Measurements from ENCODE around the gene COA7. TPM values are rescaled to one million over a fixed set of nuclear protein-coding genes. Genes with fewer than 3 reads are reported as not detected.

COA7 gene
- total and polyA plus RNA-seq, 2 of the 4 experiments (the other 2 are of a cell fraction), result 9.3 to 20.3 TPM

- POLR2A ChIA-PET (ENCODE audit: unreplicated experiment), result interaction anchor here (0.6 kb wide), 1 partner anchor 21 kb away, joined by 5 read pairs; no protein-coding TSS in a partner anchor
- peak overlapping the region; percentile 90 for H3K9ac ChIP-seq (ENCODE audit: low read depth, low read length)
- TSS peak; percentile 52 for BruUV-seq (replicated peaks)
- H4K20me1 ChIP-seq (ENCODE audit: insufficient read depth, low read length), result peaks cover 44% of the 10 kb centered on the region
- peak overlapping the region; percentile 100 for H3K4me2 ChIP-seq (ENCODE audit: low read depth, low read length)
- H3K18ac ChIP-seq (ENCODE audit: low read depth, low read length), result peak overlapping the region; percentile 8; the same call in 1 of the 2 replicates
- peak overlapping the region; percentile 99 for H2AK9ac ChIP-seq (replicated peaks; ENCODE audit: low read depth, low read length, poor library complexity)
- H2BK5ac ChIP-seq (ENCODE audit: low read depth, low read length, poor library complexity, severe bottlenecking), result peak overlapping the region; percentile 66
- no peak overlapping the region for H2BK20ac ChIP-seq (ENCODE audit: low read depth, low read length)
- peaks cover 5% of the 10 kb centered on the region; the same call in 1 of the 2 replicates for H3K9me1 ChIP-seq (ENCODE audit: insufficient read depth, low read length)
- no peak for TF ChIP-seq BHLHE40 (IDR thresholded peaks at IDR 0.05; ENCODE audit: low read depth, low read length)
- TF ChIP-seq MAZ (IDR thresholded peaks at IDR 0.05; ENCODE audit: borderline replicate concordance, low read depth, low read length), result no peak
- no peak for TF ChIP-seq CHD1 (IDR thresholded peaks at IDR 0.05; ENCODE audit: low read depth, low read length)
- no peak for TF ChIP-seq POLR2A (IDR thresholded peaks at IDR 0.05; ENCODE audit: low read depth, low read length)
- TF ChIP-seq CEBPB (IDR thresholded peaks at IDR 0.05; ENCODE audit: low read depth, low read length), result peak; percentile 24; the same call in 1 of the 2 replicates
- no peak for TF ChIP-seq RAD21 (IDR thresholded peaks at IDR 0.05; ENCODE audit: low read length)
- TF ChIP-seq CTCF (conservative IDR thresholded peaks at IDR 0.05; ENCODE audit: low read depth, low read length), result no peak
- TF ChIP-seq USF2 (IDR thresholded peaks at IDR 0.05; ENCODE audit: low read depth, low read length), result no peak
- no peaks in the 10 kb centered on the region for H3K27me3 ChIP-seq (ENCODE audit: control insufficient read depth, insufficient read depth, low read length)
- WGBS, 2 experiments (ENCODE audit: extremely low coverage in 2 of 2, insufficient read length in 1 of 2), result 0% methylated on average over 3 of the region's 14 CpGs; no CpG with 5 or more reads in 1 of the 2 experiments
- peak overlapping the region; percentile 75 for H3K56ac ChIP-seq (ENCODE audit: extremely low read depth, insufficient read depth, low read length)
- H4K8ac ChIP-seq (ENCODE audit: low read depth in 2 of 2, low read length in 2 of 2), result peak overlapping the region; percentile 41 to 73; a peak in 3 of 4 replicates
- in situ Hi-C loops (cut with MboI; ENCODE audit: low sequenced_read_pairs), result no loop called here
- peak overlapping the region; percentile 66 for H3K27ac ChIP-seq (ENCODE audit: insufficient read depth, low read length)
- peak overlapping the region; percentile 94 for H3K4ac ChIP-seq (ENCODE audit: low read depth, low read length)
- no peak for DNase-seq
- no peak for ATAC-seq (ENCODE audit: low read depth)
- peaks cover 1% of the 10 kb centered on the region; the same call in 1 of the 2 replicates for H3K36me3 ChIP-seq (ENCODE audit: control insufficient read depth, insufficient read depth, low read length)
- dilution Hi-C loops (cut with HindIII; ENCODE audit: low sequenced_read_pairs, unreplicated experiment), result no loop called here
- CTCF ChIA-PET, result no interaction called here
- H4K91ac ChIP-seq (ENCODE audit: insufficient read depth, low read depth, low read length), result peak overlapping the region; percentile 65
- intact Hi-C loops (cut with micrococcal nuclease), result no loop called here
- H3K14ac ChIP-seq (replicated peaks; ENCODE audit: low read depth, low read length), result peak overlapping the region; percentile 92
- H2AFZ ChIP-seq (replicated peaks; ENCODE audit: low read length, poor library complexity), result peak overlapping the region; percentile 95
- H3K4me3 ChIP-seq (ENCODE audit: insufficient read depth, low read depth, low read length), result peak overlapping the region; percentile 94
- H2BK120ac ChIP-seq (ENCODE audit: low read depth, low read length), result peak overlapping the region; percentile 37; the same call in 1 of the 2 replicates
- no peaks in the 10 kb centered on the region for H3K9me3 ChIP-seq (ENCODE audit: control insufficient read depth, insufficient read depth, low read length)
- H4K5ac ChIP-seq (ENCODE audit: low read depth, low read length), result peak overlapping the region; percentile 2; the same call in 1 of the 2 replicates
- H2AK5ac ChIP-seq (ENCODE audit: low read depth, low read length), result peak overlapping the region; percentile 52; the same call in 1 of the 2 replicates
- H2BK15ac ChIP-seq (ENCODE audit: low read depth, low read length), result 0 out of 3 replicates have a peak overlapping the region, but pooled peaks have one; percentile 27
- peaks cover 7% of the 10 kb centered on the region for H3K4me1 ChIP-seq (ENCODE audit: control insufficient read depth, insufficient read depth, low read length)
- peaks cover 21 to 52% of the 10 kb centered on the region in 2 experiments; a peak in 3 of 4 replicates for H3K79me1 ChIP-seq (ENCODE audit: low read depth in 1 of 2, low read length in 2 of 2)
- H3K23ac ChIP-seq (ENCODE audit: low read depth, low read length), result peak overlapping the region; percentile 95
Measured at GRCh38 chr1:52727114-52727586, 29.0 kb upstream of the COA7 start.
